ENCODE data around the gene FLOT1. TPM values are rescaled to one million over a fixed set of nuclear protein-coding genes. Genes with fewer than 3 reads are reported as not detected.

Gene FLOT1
- total and polyA plus RNA-seq, 2 of the 13 experiments (the other 11 are each of a cell fraction or from before 2014, with no cell fraction given), result 82.3 to 130 TPM

- no peak for TF ChIP-seq TAF15 (IDR thresholded peaks at IDR 0.05; ENCODE audit: low read depth, low read length, poor library complexity, severe bottlenecking)
- TF ChIP-seq TAF1 (CRISPR knock-in tag; IDR thresholded peaks at IDR 0.05), result no peak
- TF ChIP-seq ZNF737 (CRISPR knock-in tag; IDR thresholded peaks at IDR 0.05; ENCODE audit: borderline replicate concordance), result no peak
- no peak for TF ChIP-seq RBM22 (optimal IDR thresholded peaks at IDR 0.05; ENCODE audit: low read length)
- TF ChIP-seq PITX1 (CRISPR knock-in tag; IDR thresholded peaks at IDR 0.05), result peak; percentile 29
- TF ChIP-seq, protein P1, sequence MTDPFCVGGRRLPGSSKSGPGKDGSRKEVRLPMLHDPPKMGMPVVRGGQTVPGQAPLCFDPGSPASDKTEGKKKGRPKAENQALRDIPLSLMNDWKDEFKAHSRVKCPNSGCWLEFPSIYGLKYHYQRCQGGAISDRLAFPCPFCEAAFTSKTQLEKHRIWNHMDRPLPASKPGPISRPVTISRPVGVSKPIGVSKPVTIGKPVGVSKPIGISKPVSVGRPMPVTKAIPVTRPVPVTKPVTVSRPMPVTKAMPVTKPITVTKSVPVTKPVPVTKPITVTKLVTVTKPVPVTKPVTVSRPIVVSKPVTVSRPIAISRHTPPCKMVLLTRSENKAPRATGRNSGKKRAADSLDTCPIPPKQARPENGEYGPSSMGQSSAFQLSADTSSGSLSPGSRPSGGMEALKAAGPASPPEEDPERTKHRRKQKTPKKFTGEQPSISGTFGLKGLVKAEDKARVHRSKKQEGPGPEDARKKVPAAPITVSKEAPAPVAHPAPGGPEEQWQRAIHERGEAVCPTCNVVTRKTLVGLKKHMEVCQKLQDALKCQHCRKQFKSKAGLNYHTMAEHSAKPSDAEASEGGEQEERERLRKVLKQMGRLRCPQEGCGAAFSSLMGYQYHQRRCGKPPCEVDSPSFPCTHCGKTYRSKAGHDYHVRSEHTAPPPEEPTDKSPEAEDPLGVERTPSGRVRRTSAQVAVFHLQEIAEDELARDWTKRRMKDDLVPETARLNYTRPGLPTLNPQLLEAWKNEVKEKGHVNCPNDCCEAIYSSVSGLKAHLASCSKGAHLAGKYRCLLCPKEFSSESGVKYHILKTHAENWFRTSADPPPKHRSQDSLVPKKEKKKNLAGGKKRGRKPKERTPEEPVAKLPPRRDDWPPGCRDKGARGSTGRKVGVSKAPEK (CRISPR knock-in tag; IDR thresholded peaks at IDR 0.05; ENCODE audit: borderline replicate concordance), result no peak
- no peak for TF ChIP-seq TCF12 (IDR thresholded peaks at IDR 0.05)
- no peak for TF ChIP-seq TCF12 (CRISPR knock-in tag; IDR thresholded peaks at IDR 0.05)
- no peak for TF ChIP-seq ATF7-NPFF (CRISPR knock-in tag; IDR thresholded peaks at IDR 0.05; ENCODE audit: low read depth)
- TF ChIP-seq KAT7 (CRISPR knock-in tag; IDR thresholded peaks at IDR 0.05; ENCODE audit: borderline replicate concordance), result no peak; the same call in 1 of the 2 replicates
- TF ChIP-seq ZNF326 (CRISPR knock-in tag; IDR thresholded peaks at IDR 0.05; ENCODE audit: borderline replicate concordance), result no peak
- TF ChIP-seq ZNF83 (CRISPR knock-in tag; IDR thresholded peaks at IDR 0.05; ENCODE audit: borderline replicate concordance), result no peak
- TF ChIP-seq FOXP4 (CRISPR knock-in tag; IDR thresholded peaks at IDR 0.05), result peak; percentile 74
- no peak for TF ChIP-seq ZNF101 (CRISPR knock-in tag; IDR thresholded peaks at IDR 0.05; ENCODE audit: borderline replicate concordance, low read depth)
- TF ChIP-seq ZNF367 (CRISPR knock-in tag; IDR thresholded peaks at IDR 0.05; ENCODE audit: borderline replicate concordance), result no peak
- TF ChIP-seq SNRNP70 (IDR thresholded peaks at IDR 0.05; ENCODE audit: low read depth, low read length), result no peak
- TF ChIP-seq, protein P2, sequence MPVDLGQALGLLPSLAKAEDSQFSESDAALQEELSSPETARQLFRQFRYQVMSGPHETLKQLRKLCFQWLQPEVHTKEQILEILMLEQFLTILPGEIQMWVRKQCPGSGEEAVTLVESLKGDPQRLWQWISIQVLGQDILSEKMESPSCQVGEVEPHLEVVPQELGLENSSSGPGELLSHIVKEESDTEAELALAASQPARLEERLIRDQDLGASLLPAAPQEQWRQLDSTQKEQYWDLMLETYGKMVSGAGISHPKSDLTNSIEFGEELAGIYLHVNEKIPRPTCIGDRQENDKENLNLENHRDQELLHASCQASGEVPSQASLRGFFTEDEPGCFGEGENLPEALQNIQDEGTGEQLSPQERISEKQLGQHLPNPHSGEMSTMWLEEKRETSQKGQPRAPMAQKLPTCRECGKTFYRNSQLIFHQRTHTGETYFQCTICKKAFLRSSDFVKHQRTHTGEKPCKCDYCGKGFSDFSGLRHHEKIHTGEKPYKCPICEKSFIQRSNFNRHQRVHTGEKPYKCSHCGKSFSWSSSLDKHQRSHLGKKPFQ (CRISPR knock-in tag; IDR thresholded peaks at IDR 0.05; ENCODE audit: insufficient replicate concordance), result no peak
- TF ChIP-seq ZMAT5 (CRISPR knock-in tag; IDR thresholded peaks at IDR 0.05; ENCODE audit: borderline replicate concordance, low read depth), result no peak
- no peak; the same call in 1 of the 2 replicates for TF ChIP-seq ZNF292 (CRISPR knock-in tag; IDR thresholded peaks at IDR 0.05; ENCODE audit: borderline replicate concordance, low read depth)
- TF ChIP-seq MNT (IDR thresholded peaks at IDR 0.05), result no peak
Measured at GRCh38 chr6:30782425-30783014, 40.0 kb upstream of the FLOT1 start (continued).
